ENCODE measurements around the gene OR2AK2. TPM values are rescaled to one million over a fixed set of nuclear protein-coding genes. Genes with fewer than 3 reads are reported as not detected.

OR2AK2 gene, protein sequence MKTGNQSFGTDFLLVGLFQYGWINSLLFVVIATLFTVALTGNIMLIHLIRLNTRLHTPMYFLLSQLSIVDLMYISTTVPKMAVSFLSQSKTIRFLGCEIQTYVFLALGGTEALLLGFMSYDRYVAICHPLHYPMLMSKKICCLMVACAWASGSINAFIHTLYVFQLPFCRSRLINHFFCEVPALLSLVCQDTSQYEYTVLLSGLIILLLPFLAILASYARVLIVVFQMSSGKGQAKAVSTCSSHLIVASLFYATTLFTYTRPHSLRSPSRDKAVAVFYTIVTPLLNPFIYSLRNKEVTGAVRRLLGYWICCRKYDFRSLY
- total RNA-seq = not detected in 2 replicates

- no peak for DNase-seq
Measured at GRCh38 chr1:247964933-247965332, at the start of gene OR2AK2. Gene OR2AK2 (plus strand): TSS chr1:247965233. CDS start chr1:247965377, 144 bp downstream.

DNA sequence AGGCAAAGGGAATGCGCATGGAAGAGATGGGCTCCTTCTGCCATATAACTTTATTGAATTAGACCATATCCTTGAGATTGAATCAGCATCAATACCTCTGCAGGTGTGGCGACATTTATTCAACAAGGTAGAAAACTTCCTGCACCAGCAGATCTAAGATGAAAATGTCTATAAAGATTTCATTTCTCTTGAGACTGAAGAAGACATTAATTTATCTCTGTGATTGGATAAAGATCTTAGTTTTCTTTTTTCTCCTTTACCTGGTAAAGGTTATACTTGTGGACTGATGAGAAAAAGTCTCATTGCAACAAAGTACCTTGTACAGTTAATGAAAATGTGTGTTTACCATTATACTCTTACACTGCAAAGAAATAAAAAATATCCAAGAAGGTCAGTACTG, 45.1 kb upstream of the OR2AK2 start, which contains the start of gene OR2T8:
OR2T8 (plus strand) TSS at position 301 of the 400 bp plus-strand sequence. CDS start 766 bp downstream, outside the sequence.
- no peak for DNase-seq

GRCh38 chr1:247923941-247924340, 41.1 kb upstream of the OR2AK2 start:
- DNase-seq = no peak

DNA sequence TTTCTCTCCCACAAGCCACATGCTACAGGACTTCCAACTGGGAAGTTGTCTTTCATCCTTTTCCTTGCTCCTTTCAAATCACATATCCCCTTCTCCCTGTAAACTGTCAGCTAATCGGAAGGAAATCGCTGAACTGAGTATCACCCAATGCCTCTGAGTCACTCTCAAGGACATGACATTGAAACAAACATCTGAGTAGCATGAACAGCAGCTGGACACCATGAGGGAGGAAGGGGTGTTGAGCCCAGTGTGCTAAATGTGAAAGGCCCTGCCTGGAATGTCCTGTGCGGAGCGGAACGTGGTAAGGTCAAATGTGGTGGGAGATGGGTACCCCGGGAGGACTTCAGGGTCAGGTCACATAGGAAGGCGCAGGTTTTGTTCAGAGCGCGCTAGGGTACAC, 40.2 kb upstream of the OR2AK2 start, which contains the start of gene OR2AJ1:
OR2AJ1 (plus strand) TSS at position 22 of the 400 bp plus-strand sequence. CDS start 8,880 bp downstream, outside the sequence.
- DNase-seq = no peak

DNA sequence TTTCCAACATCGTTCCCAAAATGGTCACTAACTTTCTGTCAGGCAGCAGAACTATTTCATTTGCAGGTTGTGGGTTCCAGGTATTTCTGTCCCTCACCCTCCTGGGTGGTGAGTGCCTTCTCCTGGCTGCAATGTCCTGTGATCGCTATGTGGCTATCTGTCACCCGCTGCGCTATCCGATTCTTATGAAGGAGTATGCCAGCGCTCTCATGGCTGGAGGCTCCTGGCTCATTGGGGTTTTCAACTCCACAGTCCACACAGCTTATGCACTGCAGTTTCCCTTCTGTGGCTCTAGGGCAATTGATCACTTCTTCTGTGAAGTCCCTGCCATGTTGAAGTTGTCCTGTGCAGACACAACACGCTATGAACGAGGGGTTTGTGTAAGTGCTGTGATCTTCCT, 31.0 kb upstream of the OR2AK2 start:
- DNase-seq = no peak

GRCh38 chr1:247935781-247936180, 29.3 kb upstream of the OR2AK2 start:
- DNase-seq = no peak

DNA sequence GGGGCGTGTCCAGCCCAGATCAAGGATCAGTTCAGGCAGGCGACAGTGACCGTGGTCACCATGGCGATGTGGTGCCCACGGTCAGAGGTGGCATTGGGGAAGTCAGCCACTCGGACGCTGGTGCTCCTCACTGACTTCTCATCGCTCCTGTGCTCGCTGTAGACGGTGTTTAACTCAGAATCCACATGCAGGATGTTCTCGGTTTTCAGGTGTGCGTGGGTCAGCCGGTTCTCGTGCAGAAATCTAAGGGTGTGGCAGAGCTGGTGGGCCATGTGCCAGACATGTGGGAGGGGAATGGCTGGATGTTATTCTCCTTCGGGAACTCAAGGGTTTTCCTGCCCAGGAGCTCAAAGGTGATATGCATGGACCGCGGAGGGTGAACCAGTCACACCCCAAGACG, 28.6 kb upstream of the OR2AK2 start:
- no peak for DNase-seq

DNA sequence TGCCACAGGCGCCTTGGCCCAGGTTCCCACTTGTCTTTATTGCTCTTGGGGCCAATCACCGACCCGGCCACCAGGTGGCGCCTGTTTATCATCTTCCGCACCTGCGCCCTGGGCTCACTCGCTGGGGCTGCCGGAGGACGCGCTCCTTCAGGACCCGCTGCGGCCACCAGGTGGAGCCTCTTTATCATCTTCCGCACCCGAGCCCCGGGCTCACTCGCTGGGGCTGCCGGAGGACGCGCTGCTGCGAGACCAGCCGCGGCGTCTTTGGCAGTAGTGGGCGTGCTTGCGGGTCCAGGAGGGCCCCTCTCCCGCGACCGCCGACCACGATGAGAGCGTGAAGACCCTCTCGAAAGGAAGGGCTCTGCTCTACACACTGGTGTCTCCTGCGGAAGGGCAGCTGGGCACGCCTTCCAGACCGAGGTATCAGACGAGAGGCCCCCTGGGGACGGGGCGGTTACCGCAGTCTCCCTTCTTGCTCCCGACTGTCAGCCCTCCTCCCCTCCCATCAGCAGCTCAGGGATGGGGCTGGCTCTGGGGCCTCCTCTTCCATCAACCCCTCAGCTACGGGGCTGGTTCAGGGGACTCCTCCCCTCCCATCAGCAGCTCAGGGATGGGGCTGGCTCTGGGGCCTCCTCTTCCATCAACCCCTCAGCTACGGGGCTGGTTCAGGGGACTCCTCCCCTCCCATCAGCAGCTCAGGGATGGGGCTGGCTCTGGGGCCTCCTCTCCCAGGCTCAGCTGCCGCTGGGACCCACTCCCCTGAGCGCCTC, 27.9 kb upstream of the OR2AK2 start:
- DNase-seq = peak; percentile 2

DNA sequence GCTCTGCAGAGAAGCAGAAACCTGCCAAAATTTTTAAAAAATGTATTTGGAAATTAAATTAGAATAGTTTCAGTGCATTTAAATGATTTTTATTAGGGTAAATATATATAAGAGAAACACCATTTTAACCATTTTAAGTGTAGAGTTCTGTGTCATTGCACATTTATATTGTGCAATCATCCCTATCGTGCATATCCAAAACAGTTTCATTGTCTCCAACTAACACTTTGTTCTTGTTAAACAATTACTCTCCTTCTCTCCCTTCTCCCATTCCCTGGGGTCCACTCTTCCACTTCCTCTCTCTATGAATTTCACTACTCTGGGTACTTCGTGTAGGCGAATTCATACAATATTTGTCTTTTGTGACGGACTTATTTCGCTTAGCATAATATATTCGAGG, 22.4 kb upstream of the OR2AK2 start:
- no peak for DNase-seq

DNA sequence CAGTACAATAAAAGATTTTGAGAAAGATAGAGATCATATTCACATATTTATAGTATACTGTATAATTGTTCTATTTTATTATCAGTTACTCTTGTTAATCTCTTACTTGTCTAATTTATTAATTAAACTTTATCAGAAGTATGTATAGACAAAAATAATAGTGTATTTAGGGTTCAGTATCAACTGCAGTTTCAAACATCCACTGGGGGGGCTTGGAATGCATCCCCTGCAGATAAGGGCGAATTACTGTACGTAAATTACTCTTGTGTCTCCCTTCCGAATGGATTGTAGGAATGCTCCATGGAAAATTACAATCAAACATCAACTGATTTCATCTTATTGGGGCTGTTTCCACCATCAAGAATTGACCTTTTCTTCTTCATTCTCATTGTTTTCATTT, 16.5 kb upstream of the OR2AK2 start, which contains the start of gene OR2L8:
OR2L8 (plus strand) TSS at position 301 of the 400 bp plus-strand sequence; CDS start at position 301, 0 bp downstream.
- no peak for DNase-seq

DNA sequence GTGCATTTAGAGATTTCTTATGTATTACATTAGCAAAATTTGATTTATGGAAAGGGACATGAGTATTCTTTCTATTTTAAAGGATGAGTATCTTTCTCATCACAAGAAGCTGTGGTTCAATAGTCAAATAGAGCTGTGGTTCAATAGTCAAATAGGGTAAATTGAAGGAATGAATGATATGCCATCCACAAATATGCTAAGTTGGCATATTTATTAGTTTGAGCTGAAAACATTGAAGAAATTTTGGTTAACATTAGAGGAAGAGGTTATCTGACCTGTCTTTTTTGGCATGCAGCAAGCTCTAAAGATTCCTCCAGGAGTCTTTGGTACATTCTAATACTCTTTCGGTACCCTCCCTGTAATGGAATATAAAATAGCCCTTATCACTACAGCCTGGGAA, 11.6 kb upstream of the OR2AK2 start:
- DNase-seq = no peak

GRCh38 chr1:247961791-247962190, 3.2 kb upstream of the OR2AK2 start:
- DNase-seq = no peak

GRCh38 chr1:247962911-247963588, 2.0 kb upstream of the OR2AK2 start:
- no peak for DNase-seq

DNA sequence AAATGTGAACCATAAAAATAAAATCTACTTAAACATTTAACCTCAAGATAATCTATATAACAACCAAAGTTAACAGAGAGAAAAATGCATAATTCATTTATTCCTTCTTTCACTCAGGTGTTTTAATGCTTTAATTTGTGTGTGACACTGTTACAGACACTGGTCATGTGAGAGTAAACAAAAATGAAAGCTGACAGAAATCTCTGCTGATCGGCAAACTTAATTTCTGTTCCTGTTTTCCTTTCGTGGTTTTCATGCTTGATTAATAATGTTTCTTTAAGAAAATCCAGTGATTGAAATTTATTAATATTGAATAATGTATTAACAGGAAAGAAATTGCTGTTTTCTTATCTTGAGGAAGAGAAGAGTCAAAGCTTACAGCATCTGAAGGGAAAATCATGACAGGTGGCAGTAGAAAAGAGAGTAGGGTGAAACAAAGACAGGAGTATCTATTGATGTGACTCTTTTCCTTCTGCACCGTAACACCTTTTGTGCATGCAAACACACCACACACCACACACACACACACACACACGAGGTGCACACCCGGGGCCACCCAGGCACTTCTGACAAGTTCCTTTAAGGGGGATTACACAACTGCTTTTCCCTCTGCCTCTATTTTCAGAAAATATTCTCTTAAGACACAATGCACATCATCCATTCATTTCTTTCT, 1.6 kb downstream of the OR2AK2 start:
- DNase-seq = no peak

DNA sequence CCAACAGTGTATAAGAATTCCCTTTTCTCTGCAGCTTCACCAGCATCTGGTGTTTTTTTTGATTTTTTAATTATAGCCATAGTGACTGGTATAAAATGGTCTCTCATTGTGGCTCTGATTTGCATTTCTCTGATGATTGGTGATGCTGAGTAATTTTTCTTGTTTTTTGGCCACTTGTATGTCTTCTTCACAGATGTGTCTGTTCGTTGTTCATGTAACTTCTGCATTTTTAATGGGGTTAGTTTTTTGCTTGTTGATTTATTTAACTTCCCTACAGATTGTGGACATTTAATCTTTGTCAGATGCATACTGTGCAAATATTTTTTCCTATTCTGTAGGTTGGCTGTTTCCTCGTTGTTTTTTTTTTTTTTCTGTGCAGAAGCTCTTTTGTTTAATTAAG, 28.0 kb downstream of the OR2AK2 start:
- DNase-seq = no peak

DNA sequence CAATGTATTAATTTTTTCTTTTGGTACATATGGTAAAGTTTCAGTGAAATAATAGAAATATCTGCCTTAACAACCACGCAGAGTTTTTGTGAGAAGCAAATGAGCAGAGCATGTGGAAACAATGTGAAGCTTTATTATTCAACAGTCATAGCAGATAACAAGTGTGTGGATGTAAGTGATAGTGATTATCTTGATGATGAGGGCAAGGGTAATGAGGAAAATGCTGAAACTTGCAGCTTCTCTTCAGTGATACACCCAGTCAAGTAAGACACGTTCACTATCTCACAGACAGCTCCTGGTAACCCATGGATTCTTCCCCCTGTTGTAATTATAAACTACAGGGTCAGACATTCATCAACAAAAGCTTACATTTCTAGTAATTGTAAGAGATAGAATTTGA, 33.8 kb downstream of the OR2AK2 start:
- DNase-seq = no peak

GRCh38 chr1:248000169-248000568, 35.1 kb downstream of the OR2AK2 start:
- no peak for DNase-seq

DNA sequence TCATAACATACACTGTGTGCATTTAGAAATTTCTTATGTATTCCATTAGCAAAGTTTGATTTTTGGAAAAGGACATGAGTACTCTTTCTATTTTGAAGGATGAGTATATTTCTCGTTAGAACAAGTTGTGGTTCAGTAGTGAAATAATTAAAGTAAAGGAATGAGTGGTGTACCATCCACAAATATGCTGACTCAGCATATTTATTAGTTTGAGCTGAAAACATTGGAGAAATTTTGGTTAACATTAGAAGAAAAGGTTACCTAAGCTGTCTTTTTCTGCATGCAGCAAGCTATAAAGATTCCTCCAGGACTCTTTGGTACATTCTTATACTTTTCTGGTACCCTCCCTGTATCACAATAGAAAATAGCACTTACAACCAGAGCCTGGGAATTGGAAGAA, 42.7 kb downstream of the OR2AK2 start:
- no peak for DNase-seq

- DNase-seq = no peak
Measured at GRCh38 chr1:248009681-248010080, 44.6 kb downstream of the OR2AK2 start.

DNA sequence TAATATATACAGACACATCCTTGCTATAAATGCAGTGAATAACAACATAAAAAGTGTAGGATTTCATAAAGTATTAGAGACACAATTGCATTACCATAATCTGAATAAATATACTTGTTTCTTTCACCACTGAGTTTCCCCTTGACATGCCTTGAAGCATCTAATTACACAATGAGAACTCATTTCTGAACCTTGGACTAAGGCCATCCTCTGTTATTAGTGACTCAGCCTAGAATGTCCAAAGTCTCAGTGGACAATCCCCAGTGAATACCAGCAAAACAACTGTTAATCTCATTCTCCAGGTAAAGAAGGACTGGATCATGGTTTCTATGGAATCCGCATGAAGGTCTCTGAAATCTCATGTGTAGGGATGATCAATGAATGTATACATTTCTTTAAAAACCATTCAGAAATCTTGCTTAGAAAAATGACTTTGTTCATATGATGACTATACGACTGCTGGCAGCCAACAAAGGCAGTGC, 48.2 kb downstream of the OR2AK2 start, which contains the start of gene OR2L5:
OR2L5 (plus strand) TSS at position 432 of the 482 bp plus-strand sequence. CDS start 8,288 bp downstream, outside the sequence.
- no peak for DNase-seq

DNA sequence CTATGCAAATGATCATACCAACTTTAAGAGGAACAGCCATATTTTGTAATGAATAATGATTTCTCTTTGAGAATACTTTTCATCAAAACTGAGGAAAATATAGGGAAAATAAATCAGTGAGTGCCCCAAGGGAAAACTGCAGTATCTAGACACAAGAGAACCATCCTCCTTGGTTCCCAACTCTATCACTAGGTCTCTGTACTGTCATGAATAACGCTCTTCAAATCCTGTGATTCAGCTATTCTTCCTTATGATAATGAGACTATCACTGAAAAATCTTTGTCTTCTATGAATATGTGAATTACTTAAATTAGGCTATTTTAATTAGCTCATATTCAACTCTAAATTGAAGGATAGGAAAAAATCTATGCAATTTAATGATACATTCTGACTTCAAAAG, 50.8 kb downstream of the OR2AK2 start:
- DNase-seq = no peak

All from dermis blood vessel endothelial cell (primary cell).